Esophagus squamous epithelium (tissue), 4 donors: ENCODE data around the gene NCBP2.

ENCODE experiments used
- CTCF ChIP-seq, 6 experiments: fragments of 450-650 bp in 4 of 6; fragments of 200-600 bp in 2 of 6; sonication (generic) in 2 of 6; IDR thresholded peaks; one replicate each; pipeline ENCODE4 v1.5.1; 2016 to 2019; ENCODE audit warnings: antibody characterized with exemption in 6 of 6, mild to moderate bottlenecking in 4 of 6, moderate library complexity in 4 of 6
- POLR2A ChIP-seq, 4 donors: fragments of 450-650 bp; IDR thresholded peaks; one replicate each; pipeline ENCODE4 v1.6.1; 2017; ENCODE audit warnings: antibody characterized with exemption in 4 of 4, mild to moderate bottlenecking in 4 of 4, moderate library complexity in 3 of 4

GRCh38 chr3:196962930-196963630 is 20.8 kb upstream of the NCBP2 start:
- TF ChIP-seq CTCF (IDR thresholded peaks at IDR 0.05): no peak
- TF ChIP-seq POLR2A (IDR thresholded peaks at IDR 0.05): no peak
